NCI-H2107 treated with DMSO at 0.1 percent for 48 hours (cell line): Measurements from ENCODE around the gene SAMM50.

Experiments
- DNase-seq: peaks from one replicate; lab custom pipeline; 2025; ENCODE audit not compliant: unreplicated experiment; lab: John Stamatoyannopoulos, UW

The SAMM50 gene

DNA sequence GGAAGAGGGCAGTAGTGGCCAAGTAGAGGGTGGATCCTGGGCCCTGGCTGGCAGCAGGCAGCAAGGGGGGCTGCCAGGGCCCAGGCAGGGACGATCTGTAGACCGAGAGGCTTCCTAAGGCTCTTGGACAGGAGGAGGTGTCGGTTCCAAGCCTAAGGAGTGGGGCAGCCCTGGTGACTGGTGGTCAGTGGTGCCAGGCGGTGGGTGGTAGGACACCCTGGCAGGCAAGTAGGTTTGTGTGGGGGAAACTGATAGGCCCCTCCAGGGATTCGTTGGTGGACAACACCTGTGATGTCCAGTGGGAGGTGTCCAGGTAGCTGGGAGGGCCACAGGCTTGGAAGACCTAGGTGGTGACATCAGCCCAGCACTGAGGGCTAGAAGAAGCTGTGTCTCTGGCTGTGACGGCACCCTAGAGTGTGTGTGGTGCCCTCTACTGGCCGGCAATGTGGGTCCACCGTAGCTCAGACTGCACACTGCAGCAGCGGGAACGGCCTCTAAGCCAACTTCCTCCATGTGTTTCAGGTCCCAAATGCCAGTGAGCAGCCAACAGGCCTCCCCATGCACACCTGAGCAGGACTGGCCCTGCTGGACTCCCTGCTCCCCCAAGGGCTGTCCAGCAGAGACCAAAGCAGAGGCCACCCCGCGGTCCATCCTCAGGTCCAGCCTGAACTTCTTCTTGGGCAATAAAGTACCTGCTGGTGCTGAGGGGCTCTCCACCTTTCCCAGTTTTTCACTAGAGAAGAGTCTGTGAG, 9.4 kb upstream of the SAMM50 start:
- DNase-seq, result no peak

DNA sequence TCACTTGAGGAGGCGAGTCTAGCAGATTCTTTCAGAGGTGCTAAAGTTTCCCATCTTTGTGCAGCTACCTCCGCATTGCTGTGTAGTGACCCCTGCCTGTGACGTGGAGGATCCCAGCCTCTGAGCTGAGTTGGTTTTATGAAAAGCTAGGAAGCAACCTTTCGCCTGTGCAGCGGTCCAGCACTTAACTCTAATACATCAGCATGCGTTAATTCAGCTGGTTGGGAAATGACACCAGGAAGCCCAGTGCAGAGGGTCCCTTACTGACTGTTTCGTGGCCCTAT, 8.9 kb upstream of the SAMM50 start:
- no peak for DNase-seq

DNA sequence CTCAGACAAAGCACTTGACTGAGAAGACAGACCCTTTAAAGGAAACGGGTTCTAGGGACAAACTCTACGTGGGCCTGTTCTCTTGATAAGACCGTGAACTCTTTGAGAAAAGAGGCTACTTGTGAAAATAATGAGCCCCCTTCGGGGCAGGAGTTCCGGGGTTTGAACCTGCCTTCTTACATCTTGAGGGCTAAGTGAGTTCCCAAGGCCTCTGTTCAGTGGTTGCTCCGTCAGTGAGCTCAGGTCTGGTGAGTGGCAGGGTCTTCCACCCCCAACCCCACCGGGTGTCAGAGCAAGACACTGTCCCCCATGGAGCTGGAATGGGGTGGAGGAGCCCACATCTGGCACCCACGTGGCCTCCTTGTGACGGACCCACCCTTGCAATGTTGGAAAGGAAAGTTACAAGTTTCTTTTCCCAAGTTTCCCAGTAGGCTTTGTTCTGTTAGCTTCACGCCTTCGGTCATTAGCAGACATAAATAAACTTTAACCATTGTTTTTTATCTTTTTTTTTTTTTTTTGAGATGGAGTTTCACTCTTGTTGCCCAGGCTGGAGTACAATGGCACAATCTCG, 6.3 kb upstream of the SAMM50 start:
- no peak for DNase-seq

GRCh38 chr22:43951391-43951790, 3.9 kb upstream of the SAMM50 start:
- no peak for DNase-seq

- DNase-seq, result no peak
These were observed 3.3 kb upstream of the SAMM50 start for GRCh38 chr22:43951966-43952365.

DNA sequence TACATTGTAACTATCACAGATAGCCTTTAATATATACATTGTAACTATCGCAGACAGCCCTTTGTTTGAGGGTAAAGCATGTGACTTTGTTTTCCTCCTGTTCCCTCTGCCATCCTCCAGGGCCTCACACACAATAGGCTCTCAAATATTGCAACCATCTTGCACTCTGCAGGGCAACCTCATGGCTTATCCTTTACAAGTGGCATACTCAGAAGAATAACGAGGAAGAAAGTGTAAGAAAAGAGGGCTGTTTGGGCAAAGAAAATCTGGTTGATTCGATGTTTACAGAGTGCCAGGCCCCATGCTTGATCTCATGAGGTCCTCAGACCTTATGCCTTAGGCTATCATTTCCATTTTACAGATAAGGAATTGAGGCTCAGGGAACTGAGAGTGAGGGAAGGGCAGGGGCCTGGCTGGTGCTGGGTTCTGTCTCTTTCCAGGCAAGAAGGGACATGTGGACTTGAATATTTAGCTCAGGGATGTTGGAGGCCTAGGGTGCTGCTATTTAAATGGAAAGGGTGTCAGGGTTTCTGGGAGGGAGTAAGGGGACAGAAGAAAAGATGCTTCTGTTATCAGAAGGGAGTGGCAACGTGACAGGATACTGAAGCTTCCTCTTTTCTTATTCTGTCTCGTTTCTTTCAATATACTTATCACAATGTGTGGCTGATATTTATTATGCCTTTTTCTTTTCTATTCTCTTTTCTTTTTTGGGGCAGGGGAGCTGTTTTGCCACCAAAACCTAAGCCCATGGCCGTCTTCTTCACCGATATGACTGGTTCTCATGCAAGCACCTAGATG, 1.1 kb upstream of the SAMM50 start:
- DNase-seq, result no peak

GRCh38 chr22:43955883-43956782, 891 bp downstream of the SAMM50 start:
- no peak for DNase-seq

DNA sequence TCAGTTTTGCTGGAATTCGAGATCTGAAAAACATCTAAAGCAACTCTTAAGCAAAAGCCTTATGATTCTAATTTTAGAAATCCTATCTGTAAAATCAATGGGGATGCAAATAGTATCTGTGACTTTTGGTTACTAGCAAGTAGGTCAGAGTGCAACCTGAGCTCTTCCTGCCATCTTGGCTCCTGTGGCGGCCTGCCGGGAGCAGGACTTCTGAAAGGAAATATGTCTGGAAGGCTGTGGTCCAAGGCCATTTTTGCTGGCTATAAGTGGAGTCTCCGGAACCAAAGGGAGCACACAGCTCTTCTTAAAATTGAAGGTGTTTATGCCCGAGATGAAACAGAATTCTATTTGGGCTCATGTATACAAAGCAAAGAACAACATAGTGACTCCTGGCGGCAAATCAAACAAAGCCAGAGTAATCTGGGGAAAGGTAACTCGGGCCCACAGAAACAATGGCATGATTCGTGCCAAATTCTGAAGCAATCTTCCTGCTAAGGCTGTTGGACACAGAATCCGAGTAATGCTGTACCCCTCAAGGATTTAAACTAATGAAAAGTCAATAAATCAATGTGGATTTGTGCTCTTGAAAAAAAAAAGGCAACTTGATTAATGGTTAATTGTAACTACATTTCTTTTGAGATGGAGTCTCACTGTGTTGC, 1.7 kb downstream of the SAMM50 start:
- no peak for DNase-seq

GRCh38 chr22:43957871-43958270, 2.6 kb downstream of the SAMM50 start:
- DNase-seq, result no peak

DNA sequence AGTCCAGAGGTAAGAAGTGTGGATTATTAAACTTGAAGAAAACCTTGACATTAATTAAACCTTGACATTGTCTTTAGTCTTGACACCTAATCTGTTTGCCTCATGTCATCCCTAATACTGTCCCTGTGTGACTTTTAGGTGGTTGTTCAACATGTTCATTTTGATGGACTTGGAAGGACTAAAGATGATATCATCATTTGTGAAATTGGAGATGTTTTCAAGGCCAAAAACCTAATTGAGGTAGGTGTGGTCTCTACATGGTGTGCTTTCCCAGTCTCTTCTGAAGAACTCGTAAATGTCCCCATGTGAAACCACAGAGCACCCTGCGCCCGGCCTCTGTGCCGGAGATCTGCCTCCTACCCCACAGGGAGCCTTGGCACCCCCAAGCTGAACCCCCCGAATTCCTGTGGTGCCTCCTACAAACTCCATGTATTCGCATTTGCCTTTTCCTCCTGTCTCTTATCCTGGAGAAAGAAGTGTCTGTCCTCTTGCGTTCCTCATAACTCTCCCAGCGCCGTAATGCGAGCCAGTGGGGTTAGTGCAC, 9.1 kb downstream of the SAMM50 start:
- no peak for DNase-seq

GRCh38 chr22:43967069-43967468, 11.8 kb downstream of the SAMM50 start:
- no peak for DNase-seq

DNA sequence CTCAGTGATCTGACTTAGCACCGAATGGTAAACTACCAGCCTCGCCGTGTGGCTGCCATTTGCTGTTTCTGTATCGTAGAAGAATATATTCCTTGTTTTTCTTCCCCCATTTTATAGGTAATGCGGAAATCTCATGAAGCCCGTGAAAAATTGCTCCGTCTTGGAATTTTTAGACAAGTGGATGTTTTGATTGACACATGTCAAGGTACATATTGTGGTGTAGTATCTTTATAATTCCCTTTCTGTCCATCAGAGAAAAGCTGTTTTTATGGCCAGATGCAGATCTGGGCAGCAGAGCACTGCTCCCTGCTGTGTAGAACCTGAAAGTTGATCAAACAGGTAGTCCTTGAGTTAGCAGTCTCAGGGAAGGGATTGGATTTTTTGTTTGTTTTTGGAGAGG, 13.4 kb downstream of the SAMM50 start:
- DNase-seq, result no peak

DNA sequence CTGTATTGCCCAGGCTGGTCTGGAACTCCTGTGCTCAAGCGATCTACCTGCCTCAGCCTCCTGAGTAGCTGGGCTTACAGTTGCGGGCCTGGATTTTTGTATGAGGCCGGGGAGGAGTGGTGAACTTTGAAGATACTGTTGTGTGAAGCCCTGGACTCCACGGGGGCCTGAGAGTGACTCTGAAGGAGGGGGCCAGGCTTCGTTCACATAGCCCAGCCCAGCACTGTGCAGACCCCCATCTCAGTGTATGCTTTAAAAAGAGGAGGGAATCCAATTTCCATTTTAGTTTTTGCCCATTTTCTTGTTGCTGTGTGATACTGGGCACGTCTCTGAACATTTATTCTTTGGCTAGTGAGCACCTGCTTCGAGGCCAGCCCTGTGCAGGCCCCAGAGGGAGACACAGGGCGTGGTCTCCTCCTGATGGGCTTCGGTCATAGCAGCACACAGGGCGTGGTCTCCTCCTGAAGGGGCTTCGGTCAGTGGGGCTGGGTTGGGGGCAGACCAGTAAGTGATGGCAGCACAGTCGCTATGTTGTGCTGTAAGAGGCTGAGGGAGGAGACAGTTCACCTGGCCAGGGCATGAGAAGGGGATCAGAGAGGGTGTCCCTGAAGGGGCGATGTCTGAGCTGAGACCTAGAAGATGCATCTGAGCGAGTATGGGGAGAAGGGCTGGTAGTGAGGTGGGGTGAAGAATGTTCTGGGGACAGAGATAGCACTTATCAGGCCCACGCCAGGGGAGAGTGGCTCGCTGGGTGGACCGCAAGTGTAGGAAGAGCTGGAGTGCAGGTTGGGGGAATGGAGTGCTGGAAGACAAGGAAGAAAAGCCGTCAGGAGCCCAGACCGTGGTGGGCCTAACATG, 14.0 kb downstream of the SAMM50 start:
- DNase-seq, result no peak

- DNase-seq, result no peak
These were observed 14.9 kb downstream of the SAMM50 start for GRCh38 chr22:43969989-43970755.

DNA sequence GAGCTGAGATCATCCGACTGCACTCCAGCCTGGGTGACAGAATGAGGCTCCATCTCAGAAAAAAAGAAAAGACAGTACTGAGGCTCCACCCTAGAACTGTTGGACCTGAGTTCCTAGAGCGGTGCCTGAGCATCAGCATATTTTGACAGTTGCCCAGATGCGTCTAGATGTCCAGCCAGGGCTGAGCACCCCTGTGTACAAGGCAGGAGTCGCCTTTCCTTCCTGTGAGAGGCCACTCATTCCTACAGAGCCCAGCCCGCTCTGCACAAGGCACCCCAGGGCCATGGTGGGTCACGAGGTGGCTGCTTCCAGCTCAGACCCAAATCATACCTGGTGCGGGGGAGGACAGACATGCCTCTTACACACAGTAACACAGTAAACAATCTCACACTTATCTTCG, 15.9 kb downstream of the SAMM50 start:
- DNase-seq, result no peak

DNA sequence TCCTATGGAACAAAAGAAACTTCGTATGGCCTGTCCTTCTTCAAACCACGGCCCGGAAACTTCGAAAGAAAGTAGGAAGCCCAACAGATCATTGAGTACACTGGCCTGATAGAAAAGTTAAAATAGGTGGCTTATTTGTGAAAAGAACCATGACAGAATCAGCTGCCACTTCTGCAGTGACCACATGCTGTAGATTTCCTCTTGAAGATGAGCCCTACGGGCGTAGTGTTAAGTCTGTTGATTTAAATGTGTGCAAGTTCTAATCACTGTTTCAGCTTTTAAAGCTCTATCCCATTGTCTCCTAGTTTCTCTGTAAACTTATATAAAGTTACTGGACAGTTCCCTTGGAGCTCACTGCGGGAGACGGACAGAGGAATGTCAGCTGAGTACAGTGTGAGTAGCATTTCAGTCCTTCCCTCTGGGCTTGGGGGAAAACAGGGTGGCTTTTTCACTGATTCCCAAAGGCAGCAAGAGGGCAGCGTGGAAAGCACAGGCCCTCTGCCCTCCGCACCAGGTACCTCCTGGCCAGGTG, 17.8 kb downstream of the SAMM50 start:
- no peak for DNase-seq

- no peak for DNase-seq
These were observed 18.8 kb downstream of the SAMM50 start for GRCh38 chr22:43974028-43974545.

- DNase-seq, result no peak
These were observed 19.8 kb downstream of the SAMM50 start for GRCh38 chr22:43975041-43975440.
